ENCODE data around the gene IL12A. TPM values are rescaled to one million over a fixed set of nuclear protein-coding genes. Genes with fewer than 3 reads are reported as not detected.

IL12A gene
- total and polyA plus RNA-seq, 2 of the 8 experiments (the other 6 are each of a cell fraction or from before 2014, with no cell fraction given) = 0.41 to 0.92 TPM

DNA sequence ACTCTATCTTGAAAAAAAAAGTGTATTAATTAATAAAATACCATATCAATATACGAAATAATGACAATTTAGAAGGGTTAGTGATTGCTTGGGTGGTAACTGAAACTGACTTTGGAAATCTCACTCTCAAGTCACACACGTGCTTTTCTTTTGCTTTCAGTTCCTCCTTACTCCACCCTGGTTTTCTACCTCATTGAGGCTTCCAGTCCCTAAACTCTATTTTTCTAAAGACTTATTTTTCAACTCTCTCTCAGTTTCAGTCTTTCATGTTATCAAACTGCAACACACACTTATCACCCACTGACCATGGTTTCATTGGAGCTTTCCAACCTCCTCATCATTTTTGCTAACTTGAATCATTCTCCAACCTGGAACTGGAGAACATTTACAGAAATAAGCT lies 23.5 kb downstream of the IL12A start:
- Histone ChIP-seq H3K4me2 (ENCODE audit: insufficient read depth in 1 of 2, low read depth in 2 of 2, low read length in 2 of 2) (no peak overlapping the region), H4K8ac (ENCODE audit: extremely low read depth, insufficient read depth, low read length) (no peak overlapping the region), H3K4ac (replicated peaks; ENCODE audit: insufficient read length, low read depth, low read length) (no peak overlapping the region), H3K23me2 (ENCODE audit: low read depth, low read length) (no peaks in the 10 kb centered on the region), H3K14ac (ENCODE audit: insufficient read length) (no peak overlapping the region), H2BK12ac (ENCODE audit: low read depth, low read length) (no peak overlapping the region), H3K9me3 (ENCODE audit: insufficient read depth in 2 of 2, low read depth in 1 of 2, low read length in 1 of 2) (no peaks in the 10 kb centered on the region), H4K20me1 (replicated peaks in 1 of 2; ENCODE audit: control insufficient read depth in 1 of 2, insufficient read depth in 2 of 2, low read length in 2 of 2) (no peaks in the 10 kb centered on the region), H2BK15ac (ENCODE audit: low read length) (no peak overlapping the region), H3K36me3 (ENCODE audit: control insufficient read depth in 2 of 4, insufficient read depth in 4 of 4, low read length in 3 of 4) (no peaks in the 10 kb centered on the region), H2BK5ac (ENCODE audit: low read depth, low read length) (no peak overlapping the region), H3K9ac (replicated peaks in 1 of 4; ENCODE audit: extremely low read depth in 1 of 4, low read depth in 3 of 4, low read length in 3 of 4) (no peak overlapping the region), H3K27ac (ENCODE audit: low read depth, low read length) (no peak overlapping the region), H3K4me3 (ENCODE audit: extremely low read depth in 1 of 4, insufficient read depth in 2 of 4, low read depth in 3 of 4, low read length in 4 of 4) (no peak overlapping the region), H3K27me3 (replicated peaks in 1 of 4; ENCODE audit: control insufficient read depth in 3 of 4, extremely low read depth in 1 of 4, insufficient read depth in 3 of 4, low read length in 3 of 4) (no peaks in the 10 kb centered on the region), H3K4me1 (replicated peaks in 1 of 4; ENCODE audit: control insufficient read depth in 3 of 4, insufficient read depth in 4 of 4, low read length in 3 of 4) (no peaks in the 10 kb centered on the region), H4K91ac (replicated peaks; ENCODE audit: insufficient read length, low read length) (no peak overlapping the region), H3K18ac (ENCODE audit: extremely low read depth, low read length) (no peak overlapping the region), H3K56ac (replicated peaks; ENCODE audit: insufficient read length, low read depth, low read length) (no peak overlapping the region), H3K79me2 (ENCODE audit: control insufficient read depth in 1 of 2, insufficient read depth in 2 of 2, low read length in 2 of 2) (no peaks in the 10 kb centered on the region), H2BK120ac (replicated peaks; ENCODE audit: low read depth, low read length) (no peak overlapping the region), H2AFZ (ENCODE audit: low read length) (no peak overlapping the region), H3K79me1 (ENCODE audit: low read depth, low read length) (no peaks in the 10 kb centered on the region), H2AK5ac (ENCODE audit: low read depth, low read length) (no peak overlapping the region), H2BK20ac (ENCODE audit: low read length) (no peak overlapping the region), H3K23ac (ENCODE audit: insufficient read length) (no peak overlapping the region), H4K5ac (ENCODE audit: insufficient read length, low read depth, low read length) (no peak overlapping the region)
- no peak for FAIRE-seq
- 83% methylated on average over 2 of the region's 2 CpGs; no CpG with 5 or more reads in 1 of the 2 experiments for WGBS, 2 experiments (ENCODE audit: extremely low coverage in 1 of 2, insufficient coverage in 1 of 2, insufficient read length in 1 of 2, insufficient replicate concordance in 2 of 2, low coverage in 1 of 2, low lambda C conversion rate in 2 of 2, missing lambda C conversion rate in 1 of 2)
- POLR2A ChIA-PET (ENCODE audit: partially characterized antibody) = no interaction called here
- CTCF ChIA-PET (ENCODE audit: partially characterized antibody) = interaction anchor here (0.6 to 1.5 kb wide), 6 partner anchors 9 to 229 kb away, joined by 3 to 4 read pairs (median 3); no protein-coding TSS in a partner anchor
- DNase-seq (ENCODE audit: low read depth in 1 of 2, low spot score in 2 of 2) = no peak
- TF ChIP-seq JUND (IDR thresholded peaks at IDR 0.05; ENCODE audit: low read length) = no peak
- TF ChIP-seq RFX5 (IDR thresholded peaks at IDR 0.05; ENCODE audit: borderline replicate concordance, low read depth, low read length) = no peak
- no peak for TF ChIP-seq FOSL1 (IDR thresholded peaks at IDR 0.05; ENCODE audit: insufficient read depth, low read depth, low read length)
- no peak for TF ChIP-seq SIN3A (conservative IDR thresholded peaks at IDR 0.05 in 1 of 2, IDR thresholded peaks at IDR 0.05 in 1 of 2; ENCODE audit: low read depth in 1 of 2, low read length in 2 of 2)
- TF ChIP-seq POLR2AphosphoS5 (IDR thresholded peaks at IDR 0.05; ENCODE audit: low read depth, low read length) = no peak
- TF ChIP-seq BRCA1 (IDR thresholded peaks at IDR 0.05; ENCODE audit: low read depth, low read length) = no peak
- no peak for TF ChIP-seq GABPA (IDR thresholded peaks at IDR 0.05; ENCODE audit: borderline replicate concordance, insufficient read depth, low read length)
- no peak for TF ChIP-seq ZNF274 (IDR thresholded peaks at IDR 0.05; ENCODE audit: borderline replicate concordance, extremely low read depth, low read length)
- no peak for TF ChIP-seq HDAC6 (IDR thresholded peaks at IDR 0.05; ENCODE audit: low read depth, low read length)
- no peak for TF ChIP-seq ATF3 (IDR thresholded peaks at IDR 0.05; ENCODE audit: insufficient read depth, low read depth, low read length)
- TF ChIP-seq SP2 (IDR thresholded peaks at IDR 0.05; ENCODE audit: low read length) = no peak
- TF ChIP-seq PHF8 (conservative IDR thresholded peaks at IDR 0.05; ENCODE audit: low read depth, low read length) = no peak
- no peak for TF ChIP-seq SRF (IDR thresholded peaks at IDR 0.05; ENCODE audit: low read depth, low read length)
- TF ChIP-seq SIX5 (IDR thresholded peaks at IDR 0.05; ENCODE audit: low read depth, low read length) = no peak
